Nephron progenitor cell (in vitro differentiated cells): ENCODE data around the gene FCN2.
"Not testable (repeated sequence)": the region's sequence is repeated elsewhere in the genome, so short reads cannot be mapped to it uniquely, and the experiment has no call there.

Experiments
- DNase-seq: peaks from one replicate; pipeline ENCODE4 v3.0.0; 2021
- H3K27ac Mint-ChIP-seq: 2 replicates; pipeline ENCODE4 v1.8.0; 2021; ENCODE audit warnings: mild to moderate bottlenecking, moderate library complexity, mixed read lengths
- H3K27me3 Mint-ChIP-seq: 2 replicates; pipeline ENCODE4 v1.8.0; 2021; ENCODE audit warnings: mild to moderate bottlenecking, low read depth, mixed read lengths; ENCODE audit not compliant: poor library complexity
- H3K36me3 Mint-ChIP-seq: 2 replicates; pipeline ENCODE4 v1.8.0; 2021; ENCODE audit warnings: low read depth, mixed read lengths
- H3K4me1 Mint-ChIP-seq: 2 replicates; pipeline ENCODE4 v1.8.0; 2021; ENCODE audit warnings: mixed read lengths
- H3K4me3 Mint-ChIP-seq: 2 replicates; pipeline ENCODE4 v1.8.0; 2021; ENCODE audit warnings: mild to moderate bottlenecking, moderate library complexity, mixed read lengths
- H3K9me3 Mint-ChIP-seq: 2 replicates; pipeline ENCODE4 v1.8.0; 2021; ENCODE audit warnings: mild to moderate bottlenecking, moderate library complexity, mixed read lengths
- CTCF ChIP-seq: fragments of 200-600 bp; sonication (generic); IDR thresholded peaks from 2 replicates; pipeline ENCODE4 v1.5.0; 2021; ENCODE audit warnings: antibody characterized with exemption

Gene FCN2

GRCh38 chr9:134855231-134855899 lies 25.2 kb upstream of the FCN2 start:
- TF ChIP-seq CTCF = no peak
- DNase-seq = no peak
- Mint-ChIP-seq H3K36me3 (no peaks in the 10 kb centered on the region), H3K27ac (no peak overlapping the region), H3K4me1 (no peaks in the 10 kb centered on the region), H3K27me3 (peaks cover 31% of the 10 kb centered on the region), H3K4me3 (no peak overlapping the region), H3K9me3 (peaks cover 7% of the 10 kb centered on the region)

- no peaks in the 10 kb centered on the region for H3K36me3 Mint-ChIP-seq
- no peak overlapping the region for H3K4me3 Mint-ChIP-seq
- no peak for DNase-seq
- H3K9me3 Mint-ChIP-seq = peaks cover 11% of the 10 kb centered on the region
- H3K4me1 Mint-ChIP-seq = no peaks in the 10 kb centered on the region
- H3K27ac Mint-ChIP-seq = no peak overlapping the region
- peaks cover 31% of the 10 kb centered on the region for H3K27me3 Mint-ChIP-seq
- no peak for TF ChIP-seq CTCF
These were observed 24.7 kb upstream of the FCN2 start for GRCh38 chr9:134855900-134856377.

- peaks cover 12% of the 10 kb centered on the region for H3K9me3 Mint-ChIP-seq
- not testable (repeated sequence) for H3K27ac Mint-ChIP-seq, H3K36me3 Mint-ChIP-seq, DNase-seq, H3K4me3 Mint-ChIP-seq, H3K4me1 Mint-ChIP-seq
- H3K27me3 Mint-ChIP-seq = peaks cover 31% of the 10 kb centered on the region
These were observed 23.2 kb upstream of the FCN2 start for GRCh38 chr9:134857451-134857850.

- Mint-ChIP-seq H3K4me1 (no peaks in the 10 kb centered on the region), H3K27ac (no peak overlapping the region), H3K9me3 (peaks cover 12% of the 10 kb centered on the region), H3K4me3 (no peak overlapping the region), H3K36me3 (no peaks in the 10 kb centered on the region), H3K27me3 (peaks cover 31% of the 10 kb centered on the region)
- DNase-seq = no peak
- TF ChIP-seq CTCF = no peak
These were observed 22.4 kb upstream of the FCN2 start for GRCh38 chr9:134858051-134858841.

GRCh38 chr9:134860510-134860909 lies 20.1 kb upstream of the FCN2 start:
- H3K9me3 Mint-ChIP-seq = peaks cover 14% of the 10 kb centered on the region
- TF ChIP-seq CTCF = no peak

GRCh38 chr9:134861595-134862334 lies 18.8 kb upstream of the FCN2 start:
- H3K36me3 Mint-ChIP-seq = no peaks in the 10 kb centered on the region

More at GRCh38 chr9:134860510-134860909, 20.1 kb upstream of the FCN2 start:
- H3K27ac Mint-ChIP-seq = no peak overlapping the region
- peaks cover 29% of the 10 kb centered on the region for H3K27me3 Mint-ChIP-seq
- H3K4me1 Mint-ChIP-seq = no peaks in the 10 kb centered on the region
- no peaks in the 10 kb centered on the region for H3K36me3 Mint-ChIP-seq
- DNase-seq = no peak
- H3K4me3 Mint-ChIP-seq = no peak overlapping the region

More at GRCh38 chr9:134861595-134862334, 18.8 kb upstream of the FCN2 start:
- H3K4me3 Mint-ChIP-seq = no peak overlapping the region
- H3K27me3 Mint-ChIP-seq = peaks cover 25% of the 10 kb centered on the region
- DNase-seq = no peak
- H3K9me3 Mint-ChIP-seq = peaks cover 15% of the 10 kb centered on the region
- H3K4me1 Mint-ChIP-seq = no peaks in the 10 kb centered on the region
- H3K27ac Mint-ChIP-seq = no peak overlapping the region
- TF ChIP-seq CTCF = no peak
